WERI-Rb-1 (cell line): Measurements from ENCODE around the gene HYDIN.
A peak's percentile ranks its signal among the peaks of the same experiment; 100 is the strongest.

Experiments used
- DNase-seq: peaks from one replicate; pipeline ENCODE4 v3.0.0-alpha.2; 2020
- H3K27ac ChIP-seq: fragments of 250-450 bp; sonication (Bioruptor Pico); 2 replicates; pipeline ENCODE4 v1.5.1; 2020; ENCODE audit warnings: mild to moderate bottlenecking, moderate library complexity
- H3K27me3 ChIP-seq: fragments of 250-450 bp; sonication (Bioruptor Pico); 2 replicates; pipeline ENCODE4 v1.5.1; 2021; ENCODE audit warnings: mild to moderate bottlenecking, low read depth, moderate library complexity; ENCODE audit not compliant: insufficient read depth, severe bottlenecking
- H3K36me3 ChIP-seq: fragments of 250-450 bp; sonication (Bioruptor Pico); 2 replicates; pipeline ENCODE4 v1.5.1; 2020; ENCODE audit warnings: mild to moderate bottlenecking, moderate library complexity
- H3K4me3 ChIP-seq: 2 replicates; pipeline ENCODE4 v1.5.1; 2011; ENCODE audit warnings: low read depth, mild to moderate bottlenecking, control low read depth, low read length
- H3K9me3 ChIP-seq: fragments of 250-450 bp; sonication (Bioruptor Pico); 2 replicates; pipeline ENCODE4 v1.5.1; 2021; ENCODE audit warnings: mild to moderate bottlenecking, moderate library complexity; ENCODE audit not compliant: severe bottlenecking
- TF ChIP-seq, protein P1 (sequence below): IDR thresholded peaks from 2 replicates; pipeline ENCODE4 v1.5.1; 2011; ENCODE audit warnings: low read depth, mild to moderate bottlenecking, control low read depth, inconsistent platforms, low read length

HYDIN gene

DNA sequence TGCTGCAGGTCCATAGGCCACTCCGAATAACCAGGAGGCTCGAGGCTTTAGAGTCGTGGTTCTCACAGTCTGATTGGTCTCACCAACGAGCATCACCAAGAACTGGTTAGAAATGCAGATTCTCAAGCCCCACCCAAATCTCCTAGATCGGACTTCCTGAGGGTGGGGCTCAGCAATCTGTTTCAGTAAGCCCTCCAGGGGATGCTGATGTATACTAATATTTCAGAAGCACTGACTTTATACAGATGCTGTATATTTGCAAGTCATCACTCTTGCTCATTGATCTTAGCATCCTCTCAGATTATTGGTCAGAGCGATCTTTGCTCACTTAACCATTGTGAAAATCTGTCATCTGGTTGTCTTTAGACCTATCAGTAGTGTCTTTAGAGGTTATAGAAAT lies 425.1 kb downstream of the HYDIN start:
- TF ChIP-seq, protein P1, sequence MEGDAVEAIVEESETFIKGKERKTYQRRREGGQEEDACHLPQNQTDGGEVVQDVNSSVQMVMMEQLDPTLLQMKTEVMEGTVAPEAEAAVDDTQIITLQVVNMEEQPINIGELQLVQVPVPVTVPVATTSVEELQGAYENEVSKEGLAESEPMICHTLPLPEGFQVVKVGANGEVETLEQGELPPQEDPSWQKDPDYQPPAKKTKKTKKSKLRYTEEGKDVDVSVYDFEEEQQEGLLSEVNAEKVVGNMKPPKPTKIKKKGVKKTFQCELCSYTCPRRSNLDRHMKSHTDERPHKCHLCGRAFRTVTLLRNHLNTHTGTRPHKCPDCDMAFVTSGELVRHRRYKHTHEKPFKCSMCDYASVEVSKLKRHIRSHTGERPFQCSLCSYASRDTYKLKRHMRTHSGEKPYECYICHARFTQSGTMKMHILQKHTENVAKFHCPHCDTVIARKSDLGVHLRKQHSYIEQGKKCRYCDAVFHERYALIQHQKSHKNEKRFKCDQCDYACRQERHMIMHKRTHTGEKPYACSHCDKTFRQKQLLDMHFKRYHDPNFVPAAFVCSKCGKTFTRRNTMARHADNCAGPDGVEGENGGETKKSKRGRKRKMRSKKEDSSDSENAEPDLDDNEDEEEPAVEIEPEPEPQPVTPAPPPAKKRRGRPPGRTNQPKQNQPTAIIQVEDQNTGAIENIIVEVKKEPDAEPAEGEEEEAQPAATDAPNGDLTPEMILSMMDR, result no peak
- no peak overlapping the region for H3K27ac ChIP-seq
- H3K9me3 ChIP-seq, result peaks cover 6% of the 10 kb centered on the region
- H3K36me3 ChIP-seq, result no peaks in the 10 kb centered on the region
- H3K4me3 ChIP-seq, result no peak overlapping the region
- no peaks in the 10 kb centered on the region for H3K27me3 ChIP-seq
- no peak for DNase-seq

DNA sequence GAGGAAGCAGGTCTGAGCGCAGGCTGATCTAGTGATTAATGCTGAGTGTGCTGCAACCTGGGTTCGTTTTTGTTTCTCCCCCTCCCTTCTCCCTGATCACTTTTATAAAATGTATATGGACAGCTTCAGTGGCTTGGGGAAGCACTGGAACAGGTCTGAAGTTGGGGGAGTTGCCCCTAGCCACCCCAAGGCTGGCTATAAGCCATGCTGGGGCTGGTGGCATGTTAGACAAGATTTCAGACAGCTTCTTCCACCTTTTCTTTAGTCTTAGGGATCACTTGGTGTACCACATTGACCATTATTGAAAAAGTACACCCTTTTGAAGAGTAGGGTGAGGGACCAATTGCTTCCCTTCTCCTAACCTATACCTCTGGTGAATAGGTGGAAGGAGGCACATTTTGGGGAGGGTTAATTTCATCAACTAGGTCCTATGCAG lies 425.8 kb downstream of the HYDIN start:
- TF ChIP-seq, protein P1, result no peak
- Histone ChIP-seq H3K9me3 (peaks cover 6% of the 10 kb centered on the region), H3K4me3 (no peak overlapping the region), H3K27me3 (no peaks in the 10 kb centered on the region), H3K27ac (no peak overlapping the region), H3K36me3 (no peaks in the 10 kb centered on the region)
- DNase-seq, result no peak

DNA sequence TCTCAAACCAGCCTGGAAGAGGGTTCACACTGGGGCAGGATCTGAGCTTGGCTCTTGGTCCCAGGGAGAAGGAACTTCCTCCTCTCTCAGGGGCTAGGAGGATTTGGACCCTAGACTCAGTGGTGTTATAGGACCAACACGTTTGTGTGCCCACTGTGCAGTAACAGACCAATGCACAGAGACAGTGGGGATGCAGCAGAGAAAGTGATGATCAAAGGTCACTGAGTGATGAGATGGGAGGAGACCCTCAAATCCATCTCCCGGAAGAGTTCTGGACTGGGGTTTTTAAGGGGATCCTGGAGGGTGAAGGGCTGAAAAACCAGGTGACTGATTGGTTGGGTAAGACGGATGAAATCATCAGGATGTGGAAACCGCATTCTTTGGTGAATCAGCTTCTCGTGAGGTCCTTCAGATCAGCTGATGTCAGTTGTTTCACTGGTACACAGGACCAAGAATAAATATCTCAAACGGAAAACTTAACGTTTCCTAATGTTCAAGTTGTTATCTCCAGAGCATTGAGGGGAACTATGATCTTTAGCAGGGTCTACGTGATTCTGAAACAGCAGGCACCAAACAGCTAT lies 426.3 kb downstream of the HYDIN start:
- DNase-seq, result no peak
- H3K27ac ChIP-seq, result no peak overlapping the region
- H3K4me3 ChIP-seq, result no peak overlapping the region
- H3K27me3 ChIP-seq, result no peaks in the 10 kb centered on the region
- peaks cover 6% of the 10 kb centered on the region for H3K9me3 ChIP-seq
- TF ChIP-seq, protein P1, result no peak
- H3K36me3 ChIP-seq, result no peaks in the 10 kb centered on the region

DNA sequence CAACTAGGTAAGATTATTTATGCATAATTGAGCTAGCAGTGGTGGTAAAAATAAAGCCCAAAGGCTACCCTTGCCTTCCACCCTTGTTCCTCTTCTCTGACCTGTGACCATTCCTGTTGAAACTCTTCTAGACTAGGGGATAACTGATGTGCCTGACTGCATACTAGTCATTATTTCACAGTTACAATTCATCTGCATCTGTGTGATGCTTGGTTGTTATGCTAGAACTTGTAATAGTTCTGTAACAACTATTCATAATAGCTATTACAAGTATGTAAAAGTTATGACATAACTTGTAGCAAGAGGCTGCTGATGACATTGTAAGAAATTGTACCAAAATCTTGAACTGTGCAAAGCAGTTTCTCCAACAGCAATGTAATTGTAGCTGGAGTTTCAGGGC lies 427.2 kb downstream of the HYDIN start:
- Histone ChIP-seq H3K27ac (no peak overlapping the region), H3K27me3 (no peaks in the 10 kb centered on the region), H3K4me3 (no peak overlapping the region), H3K9me3 (peaks cover 6% of the 10 kb centered on the region), H3K36me3 (peaks cover 7% of the 10 kb centered on the region; the same call in 1 of the 2 replicates)
- no peak for DNase-seq
- TF ChIP-seq, protein P1, result no peak

DNA sequence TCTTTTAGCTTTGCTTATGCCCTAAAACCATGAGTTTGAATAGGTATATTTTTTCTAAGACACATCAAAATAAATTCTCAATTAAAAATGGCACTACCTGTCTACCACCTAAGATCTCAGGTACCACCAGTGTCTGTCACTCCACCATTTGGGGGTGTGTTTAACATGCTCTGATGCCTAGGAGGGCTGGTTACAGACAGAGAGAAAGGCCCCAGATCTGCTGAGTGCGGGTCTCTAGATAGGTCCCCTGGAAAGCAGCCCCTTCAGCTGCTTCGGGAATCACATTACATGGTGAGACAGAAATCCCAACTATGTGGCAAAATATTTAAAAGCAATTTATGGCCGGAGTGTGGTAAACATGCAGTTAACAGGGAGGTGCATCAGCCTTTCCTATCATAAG lies 428.9 kb downstream of the HYDIN start:
- peaks cover 6% of the 10 kb centered on the region for H3K9me3 ChIP-seq
- no peaks in the 10 kb centered on the region for H3K27me3 ChIP-seq
- H3K27ac ChIP-seq, result no peak overlapping the region
- peak overlapping the region; percentile 66 for H3K4me3 ChIP-seq
- TF ChIP-seq, protein P1, result no peak
- DNase-seq, result no peak
- peaks cover 13% of the 10 kb centered on the region; the same call in 1 of the 2 replicates for H3K36me3 ChIP-seq
